Measurements from ENCODE around the gene DUSP9. TPM values are rescaled to one million over a fixed set of nuclear protein-coding genes. Genes with fewer than 3 reads are reported as not detected.
A peak's percentile ranks its signal among the peaks of the same experiment; 100 is the strongest.

DUSP9 gene
- total RNA-seq, 4 donors from 2014 or later: not detected

GRCh38 chrX:153608376-153608775, 38.6 kb upstream of the DUSP9 start:
- no peaks in the 10 kb centered on the region for H3K27me3 ChIP-seq
- no peak overlapping the region for H3K4me3 ChIP-seq (replicated peaks in 1 of 3)
- H3K9me3 ChIP-seq: no peaks in the 10 kb centered on the region
- no peak for DNase-seq
- no peaks in the 10 kb centered on the region for H3K36me3 ChIP-seq
- 82 to 85% methylated on average over 2 of the region's 2 CpGs for WGBS, 2 donors
- H3K4me1 ChIP-seq: peaks cover 0 to 5% of the 10 kb centered on the region in 2 donors
- intact Hi-C loops (cut with DNase I): loop anchor here (5.0 kb wide), 1 partner anchor 59 kb away; no protein-coding TSS in a partner anchor
- H3K27ac ChIP-seq: no peak overlapping the region
- TF ChIP-seq POLR2A (IDR thresholded peaks at IDR 0.05) (no peak), CTCF (IDR thresholded peaks at IDR 0.05) (no peak)

- intact Hi-C loops (cut with DNase I): loop anchor here (5.0 kb wide), 1 partner anchor 58 kb away; no protein-coding TSS in a partner anchor
- H3K9me3 ChIP-seq: no peaks in the 10 kb centered on the region
- peaks cover 0 to 5% of the 10 kb centered on the region in 2 donors for H3K4me1 ChIP-seq
- H3K27me3 ChIP-seq: no peaks in the 10 kb centered on the region
- no peaks in the 10 kb centered on the region for H3K36me3 ChIP-seq
- WGBS, 2 donors: 65 to 66% methylated on average over 4 of the region's 4 CpGs
- no peak overlapping the region for H3K4me3 ChIP-seq (replicated peaks in 1 of 3)
- no peak for DNase-seq
- H3K27ac ChIP-seq: no peak overlapping the region
- TF ChIP-seq CTCF (IDR thresholded peaks at IDR 0.05) (no peak), POLR2A (IDR thresholded peaks at IDR 0.05) (no peak)
Measured at GRCh38 chrX:153608806-153609205, 38.2 kb upstream of the DUSP9 start.

DNA sequence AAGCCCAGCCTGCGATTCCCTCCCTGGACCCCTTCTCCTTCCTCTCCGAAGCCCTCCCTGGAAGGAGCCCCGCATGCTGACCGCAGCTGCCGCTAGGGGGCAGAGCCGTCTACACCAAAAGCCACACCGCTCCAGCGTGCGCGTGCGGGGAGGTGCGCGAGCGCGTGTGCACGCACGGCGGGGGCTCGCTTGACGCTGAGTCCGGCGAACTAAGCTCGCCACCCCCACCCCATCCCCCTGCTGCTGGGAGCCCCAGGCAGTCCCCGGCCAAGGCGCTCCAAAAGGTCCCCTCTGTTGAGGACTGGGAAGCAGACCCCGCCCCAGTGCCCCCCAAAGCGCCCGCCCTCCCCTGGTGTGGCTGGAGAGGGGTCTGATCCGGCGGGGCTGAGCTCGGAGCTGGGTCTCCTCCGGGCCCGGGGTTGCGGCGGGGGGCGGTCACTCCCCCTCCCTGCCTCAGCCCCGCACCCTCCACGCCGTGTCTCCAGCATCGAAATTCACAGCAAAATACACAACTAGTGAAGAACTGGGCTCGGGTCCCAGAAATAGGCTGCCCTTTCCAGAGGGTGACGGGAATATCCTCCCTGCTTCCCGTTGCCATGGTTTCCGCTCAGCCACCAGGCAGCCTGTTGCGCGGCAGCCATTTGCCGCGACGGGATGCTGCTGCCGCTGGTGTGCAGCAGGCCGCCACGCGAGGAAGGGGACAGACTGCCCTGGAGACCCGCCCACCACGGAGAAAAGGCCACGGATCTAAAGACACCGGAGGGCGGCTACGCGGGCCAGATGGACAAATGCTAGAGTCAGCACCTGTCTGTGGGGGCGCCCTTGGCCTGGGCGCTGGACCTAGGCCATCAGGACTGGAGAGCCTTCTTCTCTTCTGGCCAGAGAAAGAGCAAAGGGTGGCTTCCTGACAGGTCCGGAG, 36.8 kb upstream of the DUSP9 start:
- intact Hi-C loops (cut with DNase I): loop anchor here (5.0 kb wide), 1 partner anchor 57 kb away; no protein-coding TSS in a partner anchor
- WGBS, 2 donors: 0% methylated on average over 1 of the region's 63 CpGs; no CpG with 5 or more reads in 1 of the 2 donors
- TF ChIP-seq CTCF (IDR thresholded peaks at IDR 0.05): peak; percentile 27 to 79 (median 53)
- no peak for TF ChIP-seq POLR2A (IDR thresholded peaks at IDR 0.05)

GRCh38 chrX:153610836-153611213, 36.2 kb upstream of the DUSP9 start:
- Histone ChIP-seq H3K27ac (no peak overlapping the region), H3K4me3 (replicated peaks in 1 of 3) (no peak overlapping the region), H3K9me3 (no peaks in the 10 kb centered on the region), H3K36me3 (no peaks in the 10 kb centered on the region), H3K4me1 (peaks cover 0 to 5% of the 10 kb centered on the region in 2 donors), H3K27me3 (no peaks in the 10 kb centered on the region)
- WGBS, 2 donors: 13 to 67% methylated on average over 1 of the region's 9 CpGs
- intact Hi-C loops (cut with DNase I): no loop called here
- TF ChIP-seq POLR2A (IDR thresholded peaks at IDR 0.05) (no peak), CTCF (IDR thresholded peaks at IDR 0.05) (no peak)
- no peak for DNase-seq

More for the DNA sequence above, 36.8 kb upstream of the DUSP9 start:
- peaks cover 0 to 5% of the 10 kb centered on the region in 2 donors for H3K4me1 ChIP-seq
- H3K27ac ChIP-seq: no peak overlapping the region
- H3K4me3 ChIP-seq (replicated peaks in 1 of 3): peak overlapping the region in 1 of 3 donors; percentile 30
- no peaks in the 10 kb centered on the region for H3K9me3 ChIP-seq
- DNase-seq: peak; percentile 68 to 70
- no peaks in the 10 kb centered on the region for H3K27me3 ChIP-seq
- H3K36me3 ChIP-seq: no peaks in the 10 kb centered on the region

Data from thyroid gland (tissue), 4 donors.